HG03045 (cell line): Measurements from ENCODE around the gene RHO.
"Not testable (repeated sequence)": the region's sequence is repeated elsewhere in the genome, so short reads cannot be mapped to it uniquely, and the experiment has no call there.

ENCODE experiments used
- ATAC-seq: cut with Tn5 transposase; IDR thresholded peaks from one replicate; pipeline ENCODE4 v1.9.1; 2021; ENCODE audit warnings: mild to moderate bottlenecking, moderate library complexity; ENCODE audit not compliant: unreplicated experiment

RHO gene

DNA sequence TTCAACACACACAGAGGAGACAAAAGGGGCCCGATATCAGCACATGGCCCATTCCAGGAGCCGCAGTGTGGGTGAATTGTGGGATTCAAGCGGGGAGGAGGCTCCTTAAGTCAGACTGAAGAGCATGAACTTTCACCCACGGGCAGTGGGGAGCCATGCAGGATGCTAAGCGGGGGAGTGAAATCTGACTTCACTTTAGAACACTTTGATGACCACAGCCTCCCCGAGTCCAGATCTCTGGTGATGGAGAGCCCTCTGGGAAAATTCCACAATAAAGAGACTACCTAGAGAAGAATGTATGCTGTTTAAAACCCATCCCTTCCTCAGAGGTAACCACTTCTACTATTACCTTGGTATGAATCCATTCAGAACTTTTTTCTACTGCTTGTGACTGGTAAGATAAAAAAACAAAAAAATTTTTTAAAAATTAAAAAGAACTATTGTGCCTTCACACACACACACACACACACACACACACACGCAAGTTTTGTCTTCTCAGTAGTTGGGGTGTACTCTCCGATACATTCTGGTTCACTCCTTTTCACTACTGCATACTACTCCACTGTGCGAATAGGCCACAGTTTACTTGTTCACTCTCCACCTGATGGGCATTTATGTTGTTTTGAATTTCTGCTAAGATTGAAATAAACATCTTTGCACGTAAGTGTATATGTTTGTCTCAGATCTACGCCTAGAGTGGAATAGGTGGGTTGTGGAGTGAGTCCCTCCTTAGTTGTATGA, 12.5 kb downstream of the RHO start:
- no peak for ATAC-seq

GRCh38 chr3:129542747-129543146, 14.3 kb downstream of the RHO start:
- ATAC-seq: no peak

- no peak for ATAC-seq
Observed at GRCh38 chr3:129543156-129543790, 14.8 kb downstream of the RHO start, which contains the start of gene H1-8. Gene H1-8 (plus strand): TSS chr3:129543175. CDS start chr3:129543219, 44 bp downstream.

- ATAC-seq: no peak
Observed at GRCh38 chr3:129543999-129544398, 15.6 kb downstream of the RHO start.

- not testable (repeated sequence) for ATAC-seq
Observed at GRCh38 chr3:129545951-129546350, 17.5 kb downstream of the RHO start.

GRCh38 chr3:129547241-129547640, 18.8 kb downstream of the RHO start:
- ATAC-seq: no peak

DNA sequence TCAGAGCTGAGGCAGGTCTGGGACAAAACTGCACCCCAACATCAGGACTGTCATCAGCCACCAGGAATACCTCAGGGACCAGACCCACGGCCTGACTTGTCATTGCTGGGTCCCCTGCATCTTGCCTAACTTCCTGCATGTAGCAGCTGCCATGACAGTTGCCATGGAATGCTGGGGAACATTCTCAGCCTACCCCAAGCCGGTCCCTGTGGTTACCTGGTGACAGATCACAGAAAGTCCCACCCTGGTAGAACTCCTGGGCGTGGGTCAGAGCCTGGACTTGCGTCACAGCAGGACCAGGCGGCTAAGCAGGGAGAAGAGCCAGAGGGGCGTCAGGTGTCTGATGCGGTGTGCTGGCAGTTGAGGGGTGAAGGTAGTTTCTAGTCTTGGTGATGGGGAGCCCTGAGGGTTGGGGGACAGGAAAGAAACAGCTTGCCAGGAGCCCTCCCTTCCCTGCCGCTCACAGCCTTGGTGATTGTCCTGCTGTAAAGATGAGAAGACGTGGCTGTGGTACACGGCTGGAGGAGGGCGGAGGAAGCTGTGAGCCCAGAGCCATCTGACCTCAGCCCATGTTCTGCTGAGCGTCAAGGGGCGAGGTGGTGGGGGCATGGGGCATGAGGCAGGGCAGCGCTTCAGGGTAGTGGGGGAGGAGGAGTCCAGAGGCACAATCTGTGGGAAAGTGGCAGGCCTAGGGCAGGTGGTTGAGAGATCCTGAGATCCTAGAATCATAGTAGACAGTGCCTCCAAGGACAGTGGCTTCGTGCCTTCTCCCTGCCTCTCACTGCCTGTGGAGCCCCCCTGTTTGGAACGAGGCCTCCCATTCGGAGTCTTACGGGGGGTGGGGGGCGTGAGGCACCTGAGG, 19.9 kb downstream of the RHO start:
- ATAC-seq: no peak

DNA sequence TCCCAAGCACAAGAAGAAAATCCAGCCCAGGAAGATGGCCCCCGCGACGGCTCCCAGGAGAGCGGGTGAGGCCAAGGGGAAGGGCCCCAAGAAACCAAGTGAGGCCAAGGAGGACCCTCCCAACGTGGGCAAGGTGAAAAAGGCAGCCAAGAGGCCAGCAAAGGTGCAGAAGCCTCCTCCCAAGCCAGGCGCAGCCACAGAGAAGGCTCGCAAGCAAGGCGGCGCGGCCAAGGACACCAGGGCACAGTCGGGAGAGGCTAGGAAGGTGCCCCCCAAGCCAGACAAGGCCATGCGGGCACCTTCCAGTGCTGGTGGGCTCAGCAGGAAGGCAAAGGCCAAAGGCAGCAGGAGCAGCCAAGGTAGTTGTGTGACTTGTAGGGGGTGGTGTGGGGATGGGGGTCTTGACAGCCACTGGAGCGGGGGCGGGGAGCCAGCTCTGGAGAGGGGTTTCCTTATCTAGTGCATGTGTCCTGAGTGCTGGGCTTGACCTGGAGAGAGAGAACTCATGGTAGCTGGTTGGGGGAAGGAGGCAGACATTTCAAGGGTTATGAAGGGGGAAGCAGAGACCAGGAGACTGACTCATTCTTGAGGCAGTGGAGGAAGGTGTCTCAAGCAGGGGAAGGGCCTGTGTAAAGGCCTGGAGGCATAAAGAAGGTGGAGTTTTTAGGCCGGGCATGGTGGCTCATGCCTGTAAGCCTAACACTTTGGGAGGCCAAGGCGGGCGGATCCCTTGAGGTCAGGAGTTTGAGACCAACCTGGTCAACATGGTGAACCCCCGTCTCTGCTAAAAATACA, 20.8 kb downstream of the RHO start:
- ATAC-seq: no peak

GRCh38 chr3:129549805-129550204, 21.4 kb downstream of the RHO start:
- ATAC-seq: no peak

DNA sequence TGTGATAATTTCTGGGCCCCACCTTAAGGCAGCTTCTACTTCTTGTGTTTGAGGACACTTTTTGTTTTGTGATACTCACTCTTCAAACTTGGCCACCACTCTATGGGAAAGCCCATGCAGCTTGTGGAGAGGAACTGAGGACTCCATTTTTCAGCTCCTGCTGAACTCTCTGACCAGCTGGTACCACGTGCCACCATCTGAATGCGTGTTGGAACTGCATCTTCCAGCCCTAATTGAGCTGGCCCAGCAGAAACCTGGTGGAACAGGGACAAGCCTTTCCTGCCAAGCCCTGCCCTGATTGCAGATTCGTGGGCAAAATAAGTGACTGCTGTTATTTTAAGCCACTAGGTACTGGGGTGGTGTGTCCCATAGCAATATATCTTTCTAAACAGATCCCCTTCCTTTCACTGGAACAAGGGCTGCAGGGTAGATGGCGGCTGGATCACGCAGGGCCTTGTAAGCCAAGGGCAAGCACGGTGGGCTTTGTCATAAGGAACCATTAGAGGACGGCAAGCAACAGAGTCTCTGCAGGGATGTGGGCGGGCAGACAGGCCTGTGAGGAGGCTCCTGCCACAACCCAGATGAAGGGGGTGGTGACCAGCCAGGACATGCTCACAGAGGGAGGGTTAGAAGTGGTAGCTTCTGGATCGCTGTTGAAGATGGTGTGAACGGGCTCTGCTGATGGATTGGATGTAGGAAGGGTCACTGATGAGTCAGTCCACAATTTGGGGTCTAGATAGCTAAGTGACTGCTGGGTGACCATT, 24.0 kb downstream of the RHO start:
- no peak for ATAC-seq

- ATAC-seq: no peak
Observed at GRCh38 chr3:129553171-129553570, 24.7 kb downstream of the RHO start.

DNA sequence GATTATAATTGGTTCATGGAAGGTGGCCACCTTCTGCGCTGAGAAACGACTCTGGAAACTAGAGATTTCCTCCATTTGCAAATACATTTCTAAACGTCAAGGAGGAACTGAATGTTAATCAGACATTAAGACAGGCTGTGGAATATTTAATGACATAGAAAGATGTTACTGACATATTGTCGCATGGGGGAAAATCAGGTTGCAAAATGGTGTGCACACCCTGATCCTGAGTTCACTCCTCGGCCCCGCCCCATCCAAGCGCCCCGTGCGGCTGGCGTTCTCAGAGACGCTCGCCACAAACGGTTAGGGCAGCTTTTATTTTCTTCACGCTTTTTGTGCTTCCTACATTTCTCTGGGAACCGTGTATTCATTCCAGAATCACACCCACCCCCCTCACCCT, 25.3 kb downstream of the RHO start:
- ATAC-seq: no peak

- no peak for ATAC-seq
Observed at GRCh38 chr3:129554356-129555152, 26.1 kb downstream of the RHO start.

GRCh38 chr3:129555153-129555550, 26.7 kb downstream of the RHO start:
- ATAC-seq: no peak

GRCh38 chr3:129555616-129556357, 27.3 kb downstream of the RHO start:
- ATAC-seq: no peak

DNA sequence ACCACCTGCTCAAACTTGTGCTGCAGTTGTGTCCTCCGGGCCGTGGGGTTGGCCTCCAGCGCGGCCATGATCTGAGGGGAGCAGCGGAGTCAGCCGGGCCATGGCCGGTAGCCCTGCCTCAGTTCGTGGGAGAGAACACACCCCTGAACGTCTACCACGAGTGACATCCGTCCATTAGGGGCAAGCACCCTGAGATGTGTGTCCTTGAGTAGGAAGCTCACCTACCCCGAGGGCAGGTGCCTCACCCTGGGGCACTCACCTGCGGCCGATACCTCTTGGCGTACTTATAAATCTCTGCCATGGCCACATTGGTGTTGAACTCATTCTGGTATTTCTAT, 27.9 kb downstream of the RHO start:
- no peak for ATAC-seq

GRCh38 chr3:129556890-129557547, 28.6 kb downstream of the RHO start:
- ATAC-seq: no peak

DNA sequence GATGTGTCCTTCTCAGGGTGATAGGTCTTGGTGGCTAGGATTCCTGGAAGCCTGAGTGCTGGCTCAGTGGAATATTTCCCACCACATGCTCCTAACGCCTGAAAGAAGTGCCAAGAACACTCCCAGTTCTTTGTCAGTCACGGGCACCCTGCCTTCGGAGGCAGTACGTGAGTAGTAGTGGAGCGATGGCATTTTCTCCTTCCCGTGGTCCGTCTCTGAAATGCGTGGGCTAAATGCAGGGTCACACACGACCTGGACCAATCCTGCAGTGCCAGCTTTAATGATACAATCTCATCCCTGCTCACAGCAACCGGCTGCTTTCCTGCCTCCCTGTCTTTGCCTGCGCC, 29.1 kb downstream of the RHO start:
- no peak for ATAC-seq
